ENCODE measurements around the gene NCKAP5L. TPM values are rescaled to one million over a fixed set of nuclear protein-coding genes. Genes with fewer than 3 reads are reported as not detected.

Gene NCKAP5L
- total RNA-seq, 1 experiment from 2014 or later: 28.2 TPM

DNA sequence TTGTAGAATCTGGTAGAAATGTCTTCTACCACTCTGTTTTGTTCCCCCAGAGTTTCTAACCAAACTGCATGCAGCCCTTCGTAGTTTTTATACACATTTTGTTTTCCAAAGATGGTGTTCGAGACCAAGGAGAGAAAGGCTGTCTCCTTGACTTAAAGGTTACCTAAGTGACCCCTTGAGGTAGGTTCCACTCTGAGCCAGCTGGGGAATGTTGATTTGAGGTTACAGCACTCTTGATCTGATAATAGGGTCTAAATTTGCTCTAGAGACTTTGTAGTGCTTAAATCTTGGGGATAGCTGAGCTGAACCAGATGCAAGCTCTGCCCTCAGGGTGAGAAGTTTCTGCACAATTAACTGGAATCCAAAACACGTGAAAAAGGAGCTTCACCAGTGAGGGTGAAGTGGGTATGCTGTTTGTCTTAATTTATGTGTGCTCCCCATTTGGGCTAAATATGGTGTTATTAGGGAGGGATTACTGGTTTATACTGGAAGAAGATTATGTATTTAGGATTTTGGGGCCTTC, 83.8 kb downstream of the NCKAP5L start:
- Histone ChIP-seq H3K4me3 (ENCODE audit: low read depth, low read length, poor library complexity, severe bottlenecking) (no peak overlapping the region), H3K27ac (ENCODE audit: low read depth, low read length, poor library complexity, severe bottlenecking) (no peak overlapping the region), H3K36me3 (ENCODE audit: insufficient read depth, low read length, poor library complexity, severe bottlenecking) (no peaks in the 10 kb centered on the region), H3K9me3 (ENCODE audit: low read depth, low read length, poor library complexity, severe bottlenecking) (no peaks in the 10 kb centered on the region), H3K4me1 (ENCODE audit: insufficient read depth, low read length, poor library complexity, severe bottlenecking) (peaks cover 14% of the 10 kb centered on the region), H3K27me3 (replicated peaks; ENCODE audit: insufficient read depth, low read depth, low read length, poor library complexity) (no peaks in the 10 kb centered on the region)
- TF ChIP-seq, protein P1, sequence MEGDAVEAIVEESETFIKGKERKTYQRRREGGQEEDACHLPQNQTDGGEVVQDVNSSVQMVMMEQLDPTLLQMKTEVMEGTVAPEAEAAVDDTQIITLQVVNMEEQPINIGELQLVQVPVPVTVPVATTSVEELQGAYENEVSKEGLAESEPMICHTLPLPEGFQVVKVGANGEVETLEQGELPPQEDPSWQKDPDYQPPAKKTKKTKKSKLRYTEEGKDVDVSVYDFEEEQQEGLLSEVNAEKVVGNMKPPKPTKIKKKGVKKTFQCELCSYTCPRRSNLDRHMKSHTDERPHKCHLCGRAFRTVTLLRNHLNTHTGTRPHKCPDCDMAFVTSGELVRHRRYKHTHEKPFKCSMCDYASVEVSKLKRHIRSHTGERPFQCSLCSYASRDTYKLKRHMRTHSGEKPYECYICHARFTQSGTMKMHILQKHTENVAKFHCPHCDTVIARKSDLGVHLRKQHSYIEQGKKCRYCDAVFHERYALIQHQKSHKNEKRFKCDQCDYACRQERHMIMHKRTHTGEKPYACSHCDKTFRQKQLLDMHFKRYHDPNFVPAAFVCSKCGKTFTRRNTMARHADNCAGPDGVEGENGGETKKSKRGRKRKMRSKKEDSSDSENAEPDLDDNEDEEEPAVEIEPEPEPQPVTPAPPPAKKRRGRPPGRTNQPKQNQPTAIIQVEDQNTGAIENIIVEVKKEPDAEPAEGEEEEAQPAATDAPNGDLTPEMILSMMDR (conservative IDR thresholded peaks at IDR 0.05; ENCODE audit: low read depth, low read length): no peak
- TF ChIP-seq EZH2 (IDR thresholded peaks at IDR 0.05; ENCODE audit: borderline replicate concordance, low read depth, low read length, poor library complexity, severe bottlenecking): no peak
- no peak for DNase-seq (ENCODE audit: low spot score)
- no TSS peak for BruUV-seq (replicated peaks)
- CTCF ChIA-PET: interaction anchor here (0.6 kb wide), 1 partner anchor 16 kb away, joined by 4 read pairs; no protein-coding TSS in a partner anchor
- intact Hi-C loops (cut with micrococcal nuclease; ENCODE audit: unreplicated experiment): no loop called here
- POLR2A ChIA-PET (ENCODE audit: low non-redundant PET): interaction anchor here (0.6 kb wide), 2 partner anchors 13 to 16 kb away, joined by 3 read pairs; no protein-coding TSS in a partner anchor

DNA sequence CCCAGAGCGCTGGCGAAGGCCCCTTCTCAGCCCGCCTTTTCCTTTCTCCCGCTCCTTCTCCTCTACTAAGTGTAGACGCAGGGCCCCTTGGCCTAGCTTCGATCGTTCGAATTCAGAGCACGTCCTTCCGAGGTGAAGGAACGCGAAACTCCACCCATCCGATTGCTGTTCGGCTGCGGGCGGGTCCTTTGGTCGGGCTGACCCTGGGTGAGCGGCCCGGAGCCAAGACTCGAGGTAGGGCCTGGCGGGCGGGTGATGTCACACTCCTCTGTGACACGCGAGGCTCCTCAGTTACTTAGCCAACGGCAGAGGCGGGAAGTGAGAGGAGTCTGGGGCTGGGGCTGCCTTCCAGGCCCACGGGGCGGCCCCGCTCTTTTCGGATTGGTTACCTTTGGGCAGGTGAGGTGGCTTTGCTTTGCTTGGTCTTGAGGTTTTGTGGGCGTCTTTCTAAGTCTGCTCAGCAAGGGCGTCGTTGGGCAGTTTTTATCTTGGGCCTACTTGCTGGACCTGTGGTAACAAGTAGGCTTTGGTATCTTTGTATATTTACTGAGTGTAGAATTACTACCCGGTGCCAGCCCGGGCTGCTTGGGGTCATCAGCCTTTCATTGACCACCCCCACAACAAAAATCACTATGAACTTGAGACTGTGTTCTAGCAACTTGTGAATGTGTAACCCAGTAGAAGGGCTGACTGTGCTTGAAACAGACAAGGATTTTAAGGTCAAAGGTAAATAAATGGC, 86.2 kb downstream of the NCKAP5L start:
- intact Hi-C loops (cut with micrococcal nuclease; ENCODE audit: unreplicated experiment): no loop called here
- H3K4me1 ChIP-seq (ENCODE audit: insufficient read depth, low read length, poor library complexity, severe bottlenecking): peaks cover 14% of the 10 kb centered on the region
- peak overlapping the region; percentile 91 for H3K4me3 ChIP-seq (ENCODE audit: low read depth, low read length, poor library complexity, severe bottlenecking)
- H3K27me3 ChIP-seq (replicated peaks; ENCODE audit: insufficient read depth, low read depth, low read length, poor library complexity): no peaks in the 10 kb centered on the region
- H3K36me3 ChIP-seq (ENCODE audit: insufficient read depth, low read length, poor library complexity, severe bottlenecking): no peaks in the 10 kb centered on the region
- no TSS peak for BruUV-seq (replicated peaks)
- H3K9me3 ChIP-seq (ENCODE audit: low read depth, low read length, poor library complexity, severe bottlenecking): no peaks in the 10 kb centered on the region
- ChIA-PET CTCF (interaction anchor here (0.6 to 1.6 kb wide), 11 partner anchors 20 to 119 kb away, joined by 3 to 6 read pairs (median 3); partner anchors contain the start of genes NCKAP5L and PRPF40B), POLR2A (ENCODE audit: low non-redundant PET) (interaction anchor here (0.6 to 1.4 kb wide), 4 partner anchors 62 to 185 kb away, joined by 3 to 6 read pairs (median 3); no protein-coding TSS in a partner anchor)
- H3K27ac ChIP-seq (ENCODE audit: low read depth, low read length, poor library complexity, severe bottlenecking): peak overlapping the region; percentile 95
- TF ChIP-seq, protein P1 (conservative IDR thresholded peaks at IDR 0.05; ENCODE audit: low read depth, low read length): no peak
- TF ChIP-seq EZH2 (IDR thresholded peaks at IDR 0.05; ENCODE audit: borderline replicate concordance, low read depth, low read length, poor library complexity, severe bottlenecking): no peak
- DNase-seq (ENCODE audit: low spot score): peak; percentile 72

Other genes starting within 250 kb of the NCKAP5L start
- 0.19 and 0.20 TPM in 2 replicates for gene FAM186B, start 222.8 kb downstream of the NCKAP5L start, total RNA-seq (2021)
- 14.0 and 19.4 TPM in 2 replicates for gene PRPF40B, start 204.9 kb downstream of the NCKAP5L start, total RNA-seq (2021)
- gene FMNL3, start 121.0 kb downstream of the NCKAP5L start, total RNA-seq (2021): 22.0 and 27.7 TPM in 2 replicates
- 425 and 454 TPM in 2 replicates for gene TMBIM6, start 86.9 kb downstream of the NCKAP5L start, total RNA-seq (2021)
- gene BCDIN3D, start 14.7 kb upstream of the NCKAP5L start, total RNA-seq (2021): 5.7 and 6.4 TPM in 2 replicates
- gene FAIM2, start 75.5 kb upstream of the NCKAP5L start, total RNA-seq (2021): 0.11 TPM in 1 of 2 replicates, not detected in the other
- gene AQP2, start 122.3 kb upstream of the NCKAP5L start, total RNA-seq (2021): not detected in 2 replicates
- gene AQP5, start 133.5 kb upstream of the NCKAP5L start, total RNA-seq (2021): not detected in 2 replicates
- not detected in 2 replicates for gene AQP6, start 144.5 kb upstream of the NCKAP5L start, total RNA-seq (2021)
- gene RACGAP1, start 197.1 kb upstream of the NCKAP5L start, total RNA-seq (2021): 173 and 179 TPM in 2 replicates
- gene ASIC1, start 229.2 kb upstream of the NCKAP5L start, total RNA-seq (2021): 2.7 and 5.5 TPM in 2 replicates